Stimulated activated CD4-positive, alpha-beta T cell treated with anti-CD3 and anti-CD28 coated beads, Interleukin-15, amount 100 ng/mL, for 24 hours (primary cell): Measurements from ENCODE around the gene FAM83B.
"Not testable (repeated sequence)": the region's sequence is repeated elsewhere in the genome, so short reads cannot be mapped to it uniquely, and the experiment has no call there.

Experiments
- DNase-seq: peaks from one replicate; pipeline ENCODE4 v3.0.0-alpha.2; 2020

The FAM83B gene

DNA sequence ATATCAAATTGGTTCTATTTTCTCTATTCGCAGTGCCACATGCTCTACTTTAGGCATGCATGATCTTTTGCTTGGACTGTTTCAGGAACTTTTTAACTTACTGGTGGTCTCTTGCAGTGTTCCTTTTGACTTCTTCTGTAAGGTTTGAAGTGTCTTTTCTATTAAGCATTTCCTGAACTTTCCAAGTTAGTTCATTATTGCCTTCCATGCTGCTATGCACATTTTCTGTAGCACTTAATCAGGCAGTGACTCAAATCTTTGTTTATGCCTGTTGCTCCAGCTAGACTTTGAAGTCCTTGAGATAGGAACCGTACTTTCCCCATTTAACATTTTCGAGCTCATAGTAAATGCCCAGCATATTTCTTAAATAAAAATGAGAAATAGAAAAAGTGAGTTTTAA is 52.2 kb downstream of the FAM83B start:
- no peak for DNase-seq

DNA sequence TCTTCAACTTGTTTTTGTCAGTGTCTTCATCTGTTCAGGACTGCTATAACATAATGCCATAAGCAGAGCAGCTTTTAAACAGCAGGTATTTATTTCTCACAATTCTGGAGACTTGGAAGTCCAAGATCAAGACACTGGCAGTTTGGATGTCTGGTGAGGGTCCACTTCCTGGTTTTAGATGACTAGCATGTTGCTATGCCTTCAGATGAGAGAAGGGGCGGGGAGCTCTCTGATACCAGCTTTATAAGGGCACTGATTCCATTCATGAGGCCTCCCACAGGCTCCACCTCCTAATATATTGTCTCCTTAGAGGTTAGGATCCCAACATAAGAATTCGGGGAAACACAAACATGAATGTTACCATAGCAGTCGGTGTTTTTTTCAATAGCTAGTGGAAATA is 52.9 kb downstream of the FAM83B start:
- no peak for DNase-seq

DNA sequence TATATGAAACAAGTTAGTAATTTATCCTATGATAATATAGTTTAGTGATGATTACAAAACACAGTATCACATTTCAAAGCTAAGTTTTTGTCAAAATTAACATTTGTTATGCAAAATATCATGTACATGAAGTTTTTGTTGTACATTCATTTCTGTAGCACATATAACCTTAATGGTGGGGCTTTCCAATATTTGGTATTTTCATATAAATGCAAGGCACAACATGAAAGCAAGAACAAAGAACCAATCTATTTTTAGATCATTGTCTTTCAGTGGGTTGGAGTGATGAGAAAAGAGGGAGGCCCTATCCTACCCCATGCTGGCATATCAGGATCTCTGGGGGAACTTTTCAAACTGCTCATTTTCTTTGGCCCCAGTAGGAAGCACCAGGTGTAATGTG is 53.4 kb downstream of the FAM83B start:
- DNase-seq, result no peak

DNA sequence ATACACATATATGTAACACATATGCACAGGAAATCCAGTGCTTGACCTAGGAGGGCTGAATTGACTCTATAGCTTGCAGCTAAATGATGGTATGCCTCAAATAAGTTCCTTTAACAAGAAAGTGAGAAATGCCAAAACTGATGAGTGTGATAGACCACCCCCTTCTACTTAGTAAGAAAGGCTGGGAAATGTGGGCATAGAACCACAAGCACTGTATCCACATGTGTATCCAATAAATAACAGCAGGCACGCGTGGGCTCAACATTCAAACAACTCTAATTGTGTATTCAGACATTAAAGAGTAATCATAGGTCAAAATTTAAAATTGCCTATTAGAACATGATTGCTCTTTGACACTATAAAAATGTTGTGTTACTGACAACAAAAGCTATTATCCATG is 54.1 kb downstream of the FAM83B start:
- no peak for DNase-seq

DNA sequence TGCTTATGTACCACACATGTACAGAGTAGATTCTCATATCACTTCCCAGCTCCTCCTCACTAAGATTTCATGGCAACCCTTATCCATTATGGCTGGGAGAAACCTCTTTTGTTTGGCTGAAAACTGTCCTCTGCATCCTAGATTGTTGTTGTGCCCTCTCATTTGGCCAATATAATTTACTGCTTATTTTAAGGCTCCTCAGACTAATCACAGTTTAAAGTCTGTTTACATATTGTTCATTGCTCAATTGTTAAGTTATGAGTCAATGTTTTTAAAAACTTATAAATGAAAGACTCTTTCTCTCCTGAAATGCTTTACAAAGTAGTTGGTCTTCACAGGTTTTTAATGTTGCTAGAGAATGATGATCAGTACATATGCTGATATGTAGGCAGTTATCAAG is 57.3 kb downstream of the FAM83B start:
- DNase-seq, result no peak

DNA sequence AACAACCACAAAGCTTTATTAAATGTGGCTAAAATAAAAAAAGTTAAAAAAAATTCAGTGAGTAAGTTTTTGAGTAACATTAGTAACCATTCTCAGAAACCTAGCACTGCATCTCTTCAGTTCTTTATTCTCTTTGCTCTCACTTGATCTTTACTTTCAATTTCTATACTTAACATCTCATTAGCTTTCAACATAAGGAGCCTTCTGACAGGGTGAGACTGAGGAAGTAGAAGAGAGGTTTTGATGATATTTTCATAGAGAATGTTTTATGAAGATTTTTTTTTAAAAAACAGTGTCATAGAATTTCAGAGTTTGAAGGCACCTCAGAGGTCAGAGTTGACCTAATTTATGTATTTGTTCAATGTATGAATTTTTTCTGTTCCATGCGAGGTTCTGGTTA is 60.8 kb downstream of the FAM83B start:
- no peak for DNase-seq

DNA sequence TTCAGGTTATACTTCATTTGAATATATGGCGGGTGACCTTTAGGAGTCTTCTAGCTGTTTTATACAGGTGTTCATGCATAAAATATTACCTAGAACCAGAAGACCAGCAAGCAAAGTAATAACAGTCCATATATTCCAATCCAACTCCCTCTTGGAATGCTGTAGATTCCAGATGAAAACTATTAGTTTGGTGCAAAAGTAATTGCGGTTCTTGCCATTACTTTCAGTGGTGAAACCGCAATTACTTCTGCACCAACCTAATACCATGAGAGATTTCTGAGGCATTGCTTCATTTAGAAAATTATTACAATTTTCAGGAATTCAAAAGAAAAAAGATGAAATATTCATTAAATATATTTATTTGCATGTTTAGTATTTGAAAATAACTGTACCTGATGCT is 62.6 kb downstream of the FAM83B start:
- no peak for DNase-seq

DNA sequence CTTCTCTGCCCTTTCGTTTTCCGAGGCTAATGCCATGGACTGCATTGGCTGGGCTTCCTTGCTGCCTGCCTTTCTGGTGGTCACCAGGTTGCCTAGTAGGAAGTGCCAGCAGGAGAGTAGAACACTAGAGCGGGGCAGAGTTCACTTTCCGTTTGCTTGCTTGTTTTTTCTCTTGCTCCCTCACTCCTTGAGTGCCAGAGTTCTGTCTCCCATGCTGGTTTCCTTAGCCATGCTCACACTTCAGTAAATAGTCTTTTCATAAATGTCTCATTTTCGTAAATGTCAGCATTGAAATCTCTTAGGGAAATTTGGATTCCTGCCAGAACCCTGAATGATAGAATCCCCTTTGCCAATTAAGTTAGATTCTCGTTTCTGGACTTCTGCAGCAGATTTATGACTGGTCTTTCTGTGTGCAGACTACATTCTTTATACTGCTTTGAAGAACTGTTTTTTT is 63.9 kb downstream of the FAM83B start:
- DNase-seq, result no peak

DNA sequence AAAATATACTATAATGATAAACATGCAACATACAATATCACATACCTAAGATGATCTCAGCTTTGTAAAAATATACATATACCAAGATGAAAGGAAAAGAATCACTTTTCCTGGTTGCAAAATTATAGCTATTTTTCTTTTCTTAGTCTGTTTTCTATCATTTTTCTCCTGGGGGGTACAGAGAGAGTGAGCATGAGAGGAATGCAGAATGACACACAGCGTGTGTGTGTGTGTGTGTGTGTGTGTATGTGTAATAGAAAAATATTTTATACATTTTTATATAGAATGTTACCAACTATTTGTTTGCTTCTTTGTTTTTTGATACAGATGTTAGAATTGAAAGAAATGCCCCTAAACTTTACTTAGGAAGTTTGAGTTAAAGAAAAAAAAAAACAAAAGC is 64.3 kb downstream of the FAM83B start:
- no peak for DNase-seq

DNA sequence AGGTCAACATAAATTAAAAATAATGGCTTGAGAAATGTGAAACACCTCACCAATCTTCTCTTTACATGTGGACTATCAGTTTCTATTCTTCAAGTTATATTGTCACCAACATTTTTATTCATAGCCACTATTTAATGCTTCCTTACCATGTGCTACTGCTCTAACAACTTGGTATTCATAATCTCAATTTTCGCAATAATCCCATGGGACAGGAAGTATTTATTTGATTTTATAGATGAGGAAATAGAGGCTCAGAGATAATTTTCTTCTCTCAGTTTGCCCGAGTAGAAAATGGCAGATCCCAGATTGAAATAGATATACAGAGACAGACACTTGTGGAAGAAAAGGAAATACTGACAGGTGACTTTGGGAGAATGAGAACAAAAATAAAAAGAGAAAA is 66.6 kb downstream of the FAM83B start:
- DNase-seq, result no peak

DNA sequence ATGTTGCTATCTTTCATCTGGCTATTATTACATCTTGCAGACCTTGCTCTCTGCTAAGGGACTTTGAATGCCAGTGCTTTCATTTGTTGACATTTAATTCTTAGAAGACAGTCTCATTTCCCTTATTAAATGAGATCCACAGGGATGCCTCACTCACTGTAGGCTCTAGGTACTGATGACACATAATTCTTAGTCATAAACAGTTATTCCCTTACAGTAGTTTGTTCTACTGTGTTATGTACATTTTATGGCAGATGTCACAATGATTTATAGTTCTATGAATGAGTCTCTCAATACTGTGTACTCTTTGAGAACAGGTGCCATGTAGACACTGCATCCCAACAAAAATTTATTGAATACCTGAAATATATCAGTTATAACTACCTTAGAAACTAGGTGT is 70.3 kb downstream of the FAM83B start:
- no peak for DNase-seq

DNA sequence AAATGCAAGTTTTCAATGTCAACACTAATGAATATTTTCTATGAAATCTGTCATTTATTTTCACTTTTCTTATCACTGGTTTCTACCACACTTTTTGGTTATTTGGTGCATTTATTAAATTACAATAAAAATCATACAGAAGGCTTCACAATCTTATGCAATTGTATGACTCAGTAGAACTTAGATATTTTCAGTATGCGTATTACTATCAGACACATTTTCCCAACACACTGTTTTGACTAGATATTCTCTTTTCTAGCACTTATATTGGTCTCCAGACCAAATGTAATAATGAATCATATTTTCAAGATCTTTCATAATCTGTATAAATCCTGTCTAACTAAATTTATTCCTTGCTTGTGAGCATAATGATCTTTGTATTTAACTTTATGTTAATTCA is 74.1 kb downstream of the FAM83B start:
- no peak for DNase-seq

DNA sequence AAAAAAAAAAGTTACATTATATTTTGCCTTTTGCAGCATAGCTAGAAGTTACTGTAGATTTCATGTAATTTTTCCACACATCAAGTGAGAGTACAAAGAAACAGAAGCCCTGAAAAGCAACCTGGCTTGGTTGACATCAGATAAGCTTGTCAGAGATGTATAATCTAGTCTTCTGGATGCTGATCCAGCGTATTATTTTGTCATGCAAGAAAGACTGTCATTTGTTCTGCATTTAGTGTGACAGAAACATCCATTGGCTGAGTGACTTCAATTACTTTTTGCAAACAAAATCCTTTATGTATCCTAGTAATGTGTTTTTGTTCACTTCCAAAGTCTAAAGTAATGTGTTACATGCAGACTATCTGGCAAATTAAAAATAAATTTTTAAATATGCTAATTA is 75.3 kb downstream of the FAM83B start:
- DNase-seq, result no peak

DNA sequence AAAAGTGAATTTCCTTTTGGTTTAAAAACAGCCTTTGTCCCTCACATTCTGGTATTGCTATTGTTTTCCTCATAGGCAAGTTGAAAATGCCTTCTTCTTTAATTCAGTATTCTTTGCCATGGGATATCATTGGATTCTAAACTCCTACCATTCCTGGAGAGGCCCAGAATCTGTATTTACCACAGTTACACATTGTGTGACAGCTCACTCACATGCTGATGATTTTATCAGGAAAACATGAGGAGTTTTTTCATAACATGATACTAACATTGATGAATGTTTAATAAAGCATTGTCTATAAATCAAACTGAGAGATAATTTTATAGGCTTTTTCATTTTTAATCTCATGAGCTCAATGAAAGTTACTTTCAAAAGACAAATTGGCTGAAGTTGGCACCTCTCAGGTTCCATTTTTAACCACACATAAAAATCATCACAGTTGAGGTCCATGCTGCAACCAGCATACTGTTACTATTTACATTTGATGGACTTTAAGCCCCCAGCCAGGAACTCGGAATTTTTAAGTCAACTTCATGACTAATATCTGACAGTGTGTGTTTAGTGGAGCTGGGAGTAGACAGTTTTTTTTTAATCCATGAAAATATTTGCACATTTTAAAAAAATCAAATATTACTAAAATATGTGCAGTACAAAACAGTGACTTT is 82.8 kb downstream of the FAM83B start:
- DNase-seq, result no peak

DNA sequence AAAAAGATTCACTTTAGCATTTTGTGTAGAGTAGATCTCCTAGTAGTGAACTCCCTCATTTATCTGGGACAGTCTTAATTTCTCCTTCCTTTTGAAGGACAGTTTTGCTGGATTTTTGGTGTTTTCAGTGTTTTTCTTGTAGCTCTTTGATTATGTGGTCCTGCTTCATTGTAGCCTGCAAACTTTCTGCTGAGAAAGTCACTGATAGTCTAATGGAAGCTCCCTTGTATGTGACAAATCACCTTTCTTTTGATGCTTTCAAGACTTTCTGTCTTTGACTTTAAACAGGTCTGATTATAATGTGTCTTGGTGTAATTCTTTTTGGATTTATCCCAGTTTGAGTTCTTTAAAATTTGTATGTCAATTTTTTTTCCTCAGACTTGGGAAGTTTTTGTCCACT is 86.1 kb downstream of the FAM83B start:
- DNase-seq, result no peak

DNA sequence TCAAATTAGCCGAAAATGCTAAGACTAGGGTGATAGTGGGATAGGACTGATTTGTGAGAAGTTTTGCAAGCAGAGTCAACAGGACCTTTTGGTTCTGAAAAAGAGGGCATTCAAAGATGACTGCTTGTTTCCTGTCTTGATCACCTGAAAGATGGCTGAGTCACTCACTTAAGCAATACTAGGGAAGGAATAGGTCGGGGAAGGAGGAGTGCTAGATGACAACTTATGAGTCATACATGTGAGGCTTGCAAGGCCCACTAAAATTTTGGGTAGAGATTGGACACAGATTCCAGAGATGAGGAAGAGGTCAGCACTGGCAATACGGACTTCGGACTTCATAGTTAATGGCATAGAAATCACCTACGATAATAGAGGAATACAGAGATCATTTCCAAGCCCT is 89.2 kb downstream of the FAM83B start:
- DNase-seq, result no peak

DNA sequence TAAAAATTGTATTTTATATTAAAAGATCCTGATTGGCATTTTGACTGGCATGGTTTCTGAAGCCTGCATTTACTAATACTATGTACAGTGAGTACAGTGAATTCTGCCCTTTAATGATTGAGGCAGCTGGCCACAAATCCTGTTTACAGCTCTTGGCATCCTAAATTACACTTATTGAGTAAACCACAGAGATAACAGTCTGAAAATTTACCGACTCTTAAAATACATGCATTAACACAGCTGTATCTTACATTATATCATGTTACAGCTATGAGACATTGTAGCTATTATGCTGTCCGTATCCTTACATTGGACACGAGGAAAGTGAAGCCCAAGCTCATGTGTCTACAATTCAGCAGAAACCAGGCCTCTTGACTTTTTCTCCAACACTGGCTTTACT is 90.8 kb downstream of the FAM83B start:
- DNase-seq, result no peak

DNA sequence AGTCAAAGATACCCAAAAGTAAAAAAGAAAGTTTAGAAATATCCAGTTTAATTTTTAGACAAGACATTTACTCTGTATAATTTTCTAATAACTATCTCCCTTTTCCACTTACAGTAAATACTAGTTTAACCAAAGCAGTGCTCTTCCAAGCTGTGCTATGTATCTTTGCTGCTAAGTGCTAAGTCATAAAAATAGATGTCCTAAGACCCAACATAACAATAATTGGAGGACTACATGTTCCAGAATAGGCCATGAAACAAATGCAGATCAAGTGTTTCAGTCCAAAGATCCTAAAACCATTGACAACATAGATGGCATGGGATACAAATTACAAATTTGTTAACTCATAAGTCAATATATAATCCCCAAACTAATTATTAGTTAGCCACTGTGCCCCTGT is 111.1 kb downstream of the FAM83B start:
- DNase-seq, result no peak

DNA sequence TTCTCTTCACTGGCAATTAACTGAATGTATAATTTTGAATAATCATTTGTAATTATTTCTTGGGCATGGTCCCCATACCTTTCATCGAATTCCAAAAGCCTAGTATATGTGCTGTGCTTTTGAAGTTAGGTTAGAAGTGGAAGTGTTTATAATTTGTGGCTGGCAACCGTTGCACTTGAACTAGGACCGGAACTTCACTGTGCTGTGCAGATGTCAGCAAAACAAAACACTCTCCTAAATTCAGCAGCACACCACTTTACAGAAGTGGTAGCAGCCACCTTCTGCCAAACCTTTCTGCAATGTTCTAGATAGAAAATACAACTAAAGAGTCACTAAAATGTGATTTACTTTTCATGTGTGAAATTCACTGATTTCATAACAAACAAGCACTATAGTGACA is 111.9 kb downstream of the FAM83B start:
- DNase-seq, result no peak

DNA sequence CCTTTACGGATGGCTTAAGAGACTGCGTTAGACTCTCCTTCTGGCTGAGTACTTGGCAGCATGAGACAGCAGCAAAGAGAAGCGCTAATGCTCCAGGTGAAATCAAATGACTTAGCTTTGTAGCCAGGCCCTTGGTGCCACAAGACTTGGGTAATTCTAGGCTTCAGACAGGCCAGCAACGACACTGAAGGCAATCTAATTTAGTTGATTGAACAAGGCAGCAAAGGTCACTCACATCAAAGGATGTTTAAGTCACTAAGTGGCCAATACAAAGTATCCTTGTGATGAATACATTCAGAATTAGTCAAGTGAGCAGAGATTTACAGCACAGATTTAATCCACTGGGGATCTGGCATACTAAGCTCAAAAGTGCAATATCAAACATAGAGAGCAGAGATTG is 113.2 kb downstream of the FAM83B start:
- DNase-seq, result no peak

DNA sequence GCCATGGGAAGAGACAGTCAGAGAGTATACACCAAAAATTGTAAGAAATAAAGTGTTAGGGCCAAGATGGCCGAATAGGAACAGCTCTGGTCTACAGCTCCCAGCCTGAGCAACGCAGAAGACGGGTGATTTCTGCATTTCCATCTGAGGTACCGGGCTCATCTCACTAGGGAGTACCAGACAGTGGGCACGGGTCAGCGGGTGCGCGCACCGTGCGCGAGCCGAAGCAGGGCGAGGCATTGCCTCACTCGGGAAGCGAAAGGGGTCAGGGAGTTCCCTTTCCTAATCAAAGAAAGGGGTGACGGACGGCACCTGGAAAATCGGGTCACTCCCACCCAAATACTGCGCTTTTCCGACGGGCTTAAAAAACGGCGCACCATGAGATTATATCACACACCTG is 114.8 kb downstream of the FAM83B start:
- not testable (repeated sequence) for DNase-seq

DNA sequence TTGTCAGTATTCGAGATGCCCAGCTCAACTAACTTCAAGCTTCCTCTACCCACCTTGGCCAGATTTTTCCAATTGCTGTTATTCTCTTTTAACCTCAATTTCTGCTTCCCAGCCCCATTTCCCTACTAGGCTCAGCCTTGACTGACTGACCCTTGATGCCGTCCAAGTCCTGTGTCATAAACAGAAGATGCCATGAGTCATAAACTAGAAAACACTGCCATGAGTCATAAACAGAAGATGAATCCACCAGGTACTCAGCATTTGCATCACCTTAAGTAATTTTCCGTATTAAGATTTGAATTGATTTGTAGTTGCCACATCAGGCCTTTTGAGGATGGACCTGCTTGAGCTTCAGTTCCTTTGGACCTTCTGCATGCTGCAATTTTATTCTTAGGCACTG is 123.8 kb downstream of the FAM83B start:
- no peak for DNase-seq

DNA sequence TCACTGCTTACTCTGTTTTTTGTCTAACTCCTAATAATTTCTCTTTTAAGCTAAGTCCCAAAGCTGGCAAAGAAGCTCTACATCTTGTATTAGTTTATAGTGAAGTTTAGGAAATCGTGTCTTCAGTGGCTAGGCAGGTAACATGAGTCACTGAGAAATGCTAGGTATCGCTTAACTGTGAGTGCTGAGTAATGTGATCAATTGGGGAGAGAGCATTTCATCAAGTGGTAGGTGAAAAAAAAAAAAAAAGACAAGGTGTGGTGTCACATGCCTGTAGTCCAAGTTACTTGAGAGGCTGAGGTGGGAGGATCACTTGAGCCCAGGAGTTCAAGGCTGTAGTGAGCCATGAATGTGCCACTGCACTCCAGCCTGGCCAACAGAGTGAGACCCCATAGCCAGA is 125.3 kb downstream of the FAM83B start:
- DNase-seq, result no peak

DNA sequence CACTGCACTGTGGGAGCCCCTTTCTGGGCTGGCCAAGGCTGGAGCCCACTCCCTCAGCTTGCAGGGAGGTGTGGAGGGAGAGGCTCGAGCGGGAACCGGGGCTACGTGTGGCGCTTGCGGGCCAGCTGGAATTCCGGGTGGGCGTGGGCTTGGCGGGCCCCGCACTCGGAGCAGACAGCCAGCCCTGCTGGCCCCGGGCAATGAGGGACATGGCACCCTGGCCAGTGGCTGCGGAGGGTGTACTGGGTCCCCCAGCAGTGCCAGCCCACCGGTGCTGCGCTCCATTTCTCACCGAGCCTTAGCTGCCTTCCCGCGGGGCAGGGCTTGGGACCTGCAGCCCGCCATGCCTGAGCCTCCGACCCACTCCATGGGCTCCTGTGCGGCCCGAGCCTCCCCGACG is 132.6 kb downstream of the FAM83B start:
- DNase-seq, result not testable (repeated sequence)

DNA sequence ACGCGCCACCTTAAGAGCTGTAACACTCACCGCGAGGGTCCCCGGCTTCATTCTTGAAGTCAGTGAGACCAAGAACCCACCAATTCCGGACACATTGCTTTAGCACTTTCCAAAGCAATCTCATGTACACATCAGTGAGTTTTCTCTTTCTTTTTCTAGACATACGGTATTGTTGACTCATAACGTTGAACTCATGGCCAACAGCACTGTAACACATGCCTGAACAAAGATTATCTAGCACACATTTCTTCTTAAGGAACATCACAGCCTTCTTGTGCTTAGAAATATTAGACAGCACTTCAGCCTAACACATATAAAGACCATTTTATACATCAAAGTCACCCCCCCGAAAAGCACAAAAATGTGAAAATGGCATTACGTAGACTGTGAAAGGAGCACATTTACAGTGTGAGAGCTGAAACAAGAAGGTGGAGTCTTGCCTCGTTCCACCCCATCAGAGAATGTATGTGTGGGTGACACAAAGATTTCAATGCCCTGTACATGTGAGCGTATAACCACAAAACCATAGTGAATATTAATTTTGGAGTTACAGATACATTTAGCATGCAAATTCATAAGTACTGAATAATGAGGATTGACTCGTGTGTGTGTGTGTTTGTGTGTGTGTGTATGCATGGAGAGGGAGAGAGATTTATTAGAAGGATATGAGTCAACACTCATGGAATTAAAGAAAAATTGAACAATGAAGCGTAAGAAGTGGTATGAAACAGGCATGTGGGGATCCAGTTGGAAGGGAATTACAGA is 134.1 kb downstream of the FAM83B start:
- DNase-seq, result no peak
